Ovary (tissue), 3 donors: ENCODE measurements around the gene URI1.

Experiments
- CTCF ChIP-seq, 3 donors: fragments of 450-650 bp in 2 of 3; fragments of 200-600 bp in 1 of 3; IDR thresholded peaks; one replicate each; pipeline versions ENCODE4 v1.5.1 to v1.8.0; 2016 to 2022; ENCODE audit warnings: antibody characterized with exemption in 3 of 3, mild to moderate bottlenecking in 1 of 3
- EP300 ChIP-seq: sonication (generic); formaldehyde crosslinking; IDR thresholded peaks from one replicate; pipeline ENCODE4 v1.6.1; 2017; ENCODE audit warnings: antibody characterized with exemption
- POLR2A ChIP-seq: fragments of 450-650 bp; IDR thresholded peaks from one replicate; pipeline ENCODE4 v1.6.1; 2017; ENCODE audit warnings: antibody characterized with exemption, mild to moderate bottlenecking, moderate library complexity
- donor health status: DM: no; HTN: no; CAD: no.

- TF ChIP-seq POLR2A (no peak), CTCF (IDR thresholded peaks at IDR 0.05) (no peak), EP300 (no peak)
Observed at GRCh38 chr19:30064348-30064699, 122.3 kb downstream of the URI1 start.
